GM19395 (cell line): ENCODE results near the gene CRYBG1.

ENCODE experiments used
- ATAC-seq: cut with Tn5 transposase; IDR thresholded peaks from one replicate; pipeline ENCODE4 v1.9.1; 2021; ENCODE audit warnings: mild to moderate bottlenecking, moderate library complexity; ENCODE audit not compliant: unreplicated experiment

CRYBG1 gene, protein sequence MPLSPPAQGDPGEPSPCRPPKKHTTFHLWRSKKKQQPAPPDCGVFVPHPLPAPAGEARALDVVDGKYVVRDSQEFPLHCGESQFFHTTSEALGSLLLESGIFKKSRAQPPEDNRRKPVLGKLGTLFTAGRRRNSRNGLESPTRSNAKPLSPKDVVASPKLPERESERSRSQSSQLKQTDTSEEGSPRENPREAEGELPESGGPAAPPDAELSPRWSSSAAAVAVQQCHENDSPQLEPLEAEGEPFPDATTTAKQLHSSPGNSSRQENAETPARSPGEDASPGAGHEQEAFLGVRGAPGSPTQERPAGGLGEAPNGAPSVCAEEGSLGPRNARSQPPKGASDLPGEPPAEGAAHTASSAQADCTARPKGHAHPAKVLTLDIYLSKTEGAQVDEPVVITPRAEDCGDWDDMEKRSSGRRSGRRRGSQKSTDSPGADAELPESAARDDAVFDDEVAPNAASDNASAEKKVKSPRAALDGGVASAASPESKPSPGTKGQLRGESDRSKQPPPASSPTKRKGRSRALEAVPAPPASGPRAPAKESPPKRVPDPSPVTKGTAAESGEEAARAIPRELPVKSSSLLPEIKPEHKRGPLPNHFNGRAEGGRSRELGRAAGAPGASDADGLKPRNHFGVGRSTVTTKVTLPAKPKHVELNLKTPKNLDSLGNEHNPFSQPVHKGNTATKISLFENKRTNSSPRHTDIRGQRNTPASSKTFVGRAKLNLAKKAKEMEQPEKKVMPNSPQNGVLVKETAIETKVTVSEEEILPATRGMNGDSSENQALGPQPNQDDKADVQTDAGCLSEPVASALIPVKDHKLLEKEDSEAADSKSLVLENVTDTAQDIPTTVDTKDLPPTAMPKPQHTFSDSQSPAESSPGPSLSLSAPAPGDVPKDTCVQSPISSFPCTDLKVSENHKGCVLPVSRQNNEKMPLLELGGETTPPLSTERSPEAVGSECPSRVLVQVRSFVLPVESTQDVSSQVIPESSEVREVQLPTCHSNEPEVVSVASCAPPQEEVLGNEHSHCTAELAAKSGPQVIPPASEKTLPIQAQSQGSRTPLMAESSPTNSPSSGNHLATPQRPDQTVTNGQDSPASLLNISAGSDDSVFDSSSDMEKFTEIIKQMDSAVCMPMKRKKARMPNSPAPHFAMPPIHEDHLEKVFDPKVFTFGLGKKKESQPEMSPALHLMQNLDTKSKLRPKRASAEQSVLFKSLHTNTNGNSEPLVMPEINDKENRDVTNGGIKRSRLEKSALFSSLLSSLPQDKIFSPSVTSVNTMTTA (N-terminal part only)

DNA sequence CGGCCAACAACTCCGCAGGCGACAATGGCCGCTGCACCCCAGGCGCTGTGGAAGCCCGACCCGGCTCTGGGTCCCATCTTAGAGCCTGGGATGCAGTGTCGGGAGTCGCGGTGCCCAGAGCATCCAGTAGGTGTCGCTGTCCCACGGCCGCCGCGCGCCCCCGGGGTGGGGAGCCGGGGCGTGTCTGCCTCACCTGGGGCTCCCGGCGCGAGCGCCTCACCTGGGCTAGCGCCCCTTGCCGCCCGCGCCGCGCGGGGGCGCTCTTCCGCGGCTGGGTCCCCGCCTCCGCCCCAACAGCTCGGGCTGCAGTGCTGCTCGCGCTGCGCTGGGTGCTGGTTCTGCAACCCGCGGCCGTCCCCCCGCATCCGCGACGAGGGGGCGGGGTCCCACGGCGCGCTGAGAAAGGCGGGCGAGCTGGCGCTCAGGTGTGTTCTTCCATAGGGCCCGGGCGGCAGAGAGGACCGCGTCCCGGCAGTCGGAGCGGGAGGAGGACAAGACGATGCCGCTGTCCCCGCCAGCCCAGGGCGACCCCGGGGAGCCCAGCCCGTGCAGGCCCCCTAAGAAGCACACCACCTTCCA, at the start of gene CRYBG1:
CRYBG1 (plus strand) TSS at position 308 of the 579 bp plus-strand sequence; CDS start at position 500, 192 bp downstream.
- ATAC-seq = peak; percentile 84

DNA sequence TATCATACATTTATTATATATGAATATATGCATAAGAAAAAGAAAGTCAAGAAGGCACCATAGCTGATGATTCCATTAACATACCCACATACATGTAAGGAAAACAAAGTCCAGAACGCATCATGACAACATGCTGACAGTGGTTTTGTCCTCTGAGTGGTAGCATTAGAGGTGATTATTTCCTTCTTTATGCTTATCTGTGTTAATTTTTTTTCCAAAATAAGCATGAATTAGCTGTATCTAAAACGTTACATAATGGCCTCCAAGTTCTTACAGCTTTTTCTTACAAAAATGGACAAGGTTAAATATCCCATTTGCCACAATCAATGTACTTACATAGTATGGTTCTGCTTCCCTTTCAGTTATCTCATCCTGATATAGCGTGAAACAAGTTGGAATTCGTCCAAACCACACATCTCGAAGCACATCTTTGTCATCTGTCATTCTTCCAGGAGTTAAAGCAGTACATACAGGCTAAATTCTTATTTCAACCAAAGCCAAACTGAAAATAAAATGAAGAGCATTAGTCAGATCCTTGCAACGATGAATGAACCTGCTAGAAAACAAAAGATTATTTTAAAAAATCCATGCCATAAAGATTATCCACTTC, 44.6 kb upstream of the CRYBG1 start:
- no peak for ATAC-seq

- ATAC-seq = no peak
These were observed 44.1 kb upstream of the CRYBG1 start for GRCh38 chr6:106316375-106316766.

GRCh38 chr6:106318061-106318460, 42.5 kb upstream of the CRYBG1 start:
- no peak for ATAC-seq

GRCh38 chr6:106318851-106319250, 41.7 kb upstream of the CRYBG1 start:
- ATAC-seq = no peak

DNA sequence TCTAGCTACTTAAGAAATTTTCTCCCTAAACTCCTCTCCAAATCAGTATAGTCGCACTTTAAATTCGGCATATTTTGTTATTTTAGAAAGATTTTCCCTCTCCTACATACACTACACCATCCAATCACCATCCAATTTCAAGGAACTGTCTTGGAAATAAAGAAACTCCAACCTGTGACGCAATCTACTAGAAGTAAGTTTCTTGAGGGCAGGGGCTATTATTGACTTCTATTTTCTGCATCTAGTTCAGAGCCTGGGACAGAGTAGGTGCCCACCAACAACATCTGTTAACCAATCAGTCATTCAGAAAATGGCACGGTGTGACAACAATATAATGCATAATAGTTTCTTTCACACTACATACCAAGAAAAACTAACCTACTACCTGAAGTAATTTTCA, 38.6 kb upstream of the CRYBG1 start:
- ATAC-seq = no peak

DNA sequence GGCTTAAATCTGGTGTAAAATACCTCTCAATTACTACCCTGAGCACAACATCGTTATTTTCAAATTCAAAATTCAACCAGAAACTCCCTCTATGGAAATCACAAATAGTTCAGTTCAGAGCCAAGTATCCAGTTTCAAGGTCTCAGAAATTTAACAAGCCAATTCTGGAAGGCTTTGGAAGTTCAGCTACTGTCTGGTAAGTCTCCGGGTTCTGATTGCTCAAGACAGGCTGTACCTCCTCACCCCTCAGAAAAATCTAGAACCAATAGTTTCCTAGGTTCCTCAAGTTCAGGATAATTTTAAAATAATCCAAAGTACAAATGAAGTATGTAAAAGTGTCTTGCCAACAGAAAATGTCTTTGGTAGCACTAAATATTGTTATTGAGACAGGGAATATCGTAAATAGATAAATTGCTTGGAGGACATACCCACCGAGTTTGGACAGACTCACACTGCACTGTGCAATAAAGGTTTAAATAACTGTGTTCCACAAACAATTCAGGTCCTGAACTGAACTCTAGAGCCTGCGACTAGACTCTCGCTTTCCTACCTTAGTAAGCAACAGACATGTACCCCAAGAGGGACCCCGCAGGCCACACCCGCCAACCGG, 35.7 kb upstream of the CRYBG1 start:
- no peak for ATAC-seq

DNA sequence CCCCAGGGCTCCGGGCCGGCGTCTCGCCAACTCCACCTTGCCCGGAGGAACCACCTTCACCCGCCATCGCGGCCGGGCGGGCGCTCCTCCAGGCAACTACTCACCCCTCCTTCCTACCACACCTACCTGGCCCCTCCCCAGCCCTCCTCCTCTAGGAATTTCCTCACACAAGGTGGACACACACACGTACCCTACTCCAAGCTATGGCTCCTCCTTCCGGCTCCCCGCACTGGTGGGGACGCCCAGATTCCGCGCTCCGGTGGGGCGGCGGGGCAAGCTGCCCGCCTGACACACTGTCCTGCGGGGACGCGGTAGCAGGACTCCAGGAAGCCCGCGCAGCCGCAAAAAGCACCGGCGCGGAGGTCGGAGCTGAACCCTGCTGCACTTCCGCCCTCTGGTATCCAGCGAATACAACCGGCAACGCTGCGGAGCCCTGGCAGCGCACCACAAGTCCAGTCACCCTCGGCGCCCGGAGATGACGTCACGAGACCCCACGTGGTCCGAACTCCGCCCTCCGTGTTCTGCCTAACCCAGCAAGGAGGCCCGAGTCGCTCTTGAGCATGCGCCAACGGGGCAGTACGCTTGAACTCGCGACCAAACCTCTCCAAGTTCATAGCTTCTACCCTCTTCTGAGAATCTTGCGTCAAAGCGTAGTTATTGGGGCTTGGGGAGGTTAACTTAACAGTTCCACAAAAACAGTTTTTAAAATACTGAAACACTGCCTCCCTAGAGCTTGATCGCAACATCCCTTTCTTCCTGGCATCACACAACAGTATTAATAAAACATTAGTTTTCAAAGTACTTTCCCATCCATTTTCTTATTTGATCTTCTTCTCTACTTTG, 35.0 kb upstream of the CRYBG1 start, which contains the start of gene ATG5:
ATG5 (minus strand) TSS at position 425 of the 843 bp plus-strand sequence. CDS start 9,552 bp downstream, outside the sequence.
- ATAC-seq = peak; percentile 96

DNA sequence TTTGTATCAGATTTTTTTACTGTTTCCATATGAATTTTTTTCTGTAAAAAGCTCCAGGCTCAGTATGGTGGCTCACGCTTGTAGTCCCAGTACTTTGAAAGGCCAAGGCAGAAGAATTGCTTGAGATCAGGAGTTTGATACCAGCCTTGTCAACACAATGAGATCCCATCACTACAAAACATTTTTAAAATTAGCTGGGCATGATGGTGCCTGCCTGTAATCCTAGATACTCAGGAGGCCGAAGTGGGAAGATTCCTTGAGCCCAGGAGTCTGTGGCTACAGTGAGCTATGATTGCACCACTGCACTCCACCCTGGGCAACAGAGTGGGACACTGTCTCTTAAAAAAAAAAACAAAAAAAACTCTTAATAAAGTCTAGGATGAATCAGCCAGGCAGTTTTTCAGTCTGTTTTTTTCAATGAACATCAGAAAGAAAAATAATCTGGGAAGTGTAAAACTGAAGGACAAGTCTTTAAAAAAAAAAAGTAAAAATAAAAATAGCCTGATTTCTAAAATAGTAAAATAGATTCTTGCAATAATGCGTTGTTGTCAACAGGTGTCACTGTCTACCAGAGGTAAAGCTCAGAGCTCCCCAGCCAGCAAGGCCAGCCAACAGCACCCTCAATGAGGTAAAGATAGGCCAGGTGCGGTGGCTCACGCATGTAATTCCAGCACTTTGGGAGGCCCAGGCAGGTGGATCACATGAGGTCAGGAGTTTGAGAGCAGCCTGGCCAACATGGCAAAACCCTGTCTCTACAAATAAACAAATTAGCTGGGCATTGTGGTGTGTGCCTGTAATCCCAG, 25.7 kb upstream of the CRYBG1 start:
- ATAC-seq = peak; percentile 61

DNA sequence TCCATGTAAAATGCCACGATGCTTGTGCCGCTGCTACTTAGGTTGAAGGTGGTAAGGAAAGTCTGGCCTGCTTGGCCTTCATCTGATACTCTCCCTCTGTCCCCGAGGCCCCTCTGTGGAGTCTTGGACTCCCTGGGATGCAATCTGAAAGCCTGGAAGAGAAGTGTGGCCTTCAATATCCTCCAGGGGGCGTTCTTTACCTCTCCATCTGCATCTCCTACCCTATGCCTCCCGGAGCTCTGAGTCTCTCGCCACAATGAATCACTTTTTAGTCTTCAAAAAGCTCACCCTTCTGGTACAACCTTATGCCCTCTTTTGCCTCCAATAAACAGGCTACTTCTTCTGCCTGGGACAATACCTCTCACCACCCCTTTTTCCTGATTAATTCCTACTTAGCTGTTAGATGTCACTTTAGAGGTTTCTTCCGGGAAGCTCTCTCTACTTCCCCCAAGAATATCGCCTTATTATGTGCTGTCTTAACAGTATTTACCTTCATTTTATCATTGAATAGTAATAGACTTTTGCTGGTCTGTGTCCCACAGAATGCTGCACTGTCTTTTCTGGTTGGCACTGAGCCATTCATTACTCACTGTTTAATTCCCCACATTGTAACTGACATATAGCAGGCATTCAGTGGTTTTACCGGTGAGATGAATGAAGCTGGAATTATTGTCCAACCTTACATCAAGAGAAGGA, 21.0 kb upstream of the CRYBG1 start:
- ATAC-seq = no peak

DNA sequence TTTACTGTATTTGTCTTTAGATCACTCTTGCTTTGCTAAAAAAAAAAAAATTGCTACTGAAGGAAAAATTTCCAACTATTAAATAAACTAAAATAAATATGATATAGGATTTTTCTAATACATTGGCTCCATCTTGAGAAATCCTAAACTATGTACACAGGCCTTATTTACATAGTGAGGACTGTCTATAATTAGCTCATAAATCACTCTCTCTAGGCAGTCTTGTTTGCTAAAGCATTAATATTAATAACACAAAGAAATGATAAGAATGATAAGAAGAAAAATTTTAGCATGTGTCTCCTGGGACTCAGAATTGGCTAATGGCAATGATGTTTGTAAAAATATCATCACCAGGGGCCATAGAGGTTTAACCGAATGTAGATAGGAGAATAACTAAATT, 13.3 kb upstream of the CRYBG1 start:
- ATAC-seq = no peak

DNA sequence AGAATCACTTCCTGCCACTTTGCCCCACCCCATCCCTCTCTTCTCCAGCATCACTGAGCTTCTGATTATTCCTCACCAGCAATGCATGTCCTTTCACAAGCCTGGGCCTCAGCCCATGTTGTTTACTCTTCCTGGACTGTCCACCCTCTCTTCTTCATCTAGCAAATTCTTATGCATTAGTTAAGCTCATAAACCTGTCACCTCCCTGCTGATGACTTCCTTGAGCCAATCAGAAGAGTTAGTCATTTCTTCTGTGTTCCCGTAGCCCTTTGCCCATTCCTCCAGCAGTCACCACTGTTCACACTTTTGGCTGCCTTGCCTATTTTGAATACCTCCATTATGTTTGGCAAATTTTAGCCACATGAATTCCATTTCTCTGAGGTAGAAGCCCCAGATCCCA, 4.1 kb upstream of the CRYBG1 start:
- no peak for ATAC-seq

DNA sequence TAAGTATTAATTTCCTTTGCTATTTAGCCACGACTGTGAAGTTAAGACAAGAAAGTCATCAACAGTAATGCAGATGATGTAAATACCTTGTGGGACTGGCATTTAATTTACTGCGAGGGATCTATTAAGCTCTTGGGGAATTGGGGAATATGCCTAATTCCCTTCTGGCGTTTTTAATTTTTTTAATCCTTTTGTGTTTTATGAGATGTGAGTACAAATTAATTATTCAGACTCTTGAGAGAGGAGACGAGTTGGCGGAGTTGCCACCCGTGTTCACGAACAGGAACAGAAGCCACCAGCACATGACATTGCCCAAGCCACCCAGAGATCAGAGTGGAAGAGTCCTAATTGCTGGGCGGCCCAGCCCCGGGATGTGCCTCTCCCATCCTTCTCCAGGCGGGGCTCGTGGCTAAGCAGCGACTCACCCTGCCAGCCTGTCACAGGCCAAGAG, 533 bp upstream of the CRYBG1 start:
- no peak for ATAC-seq

DNA sequence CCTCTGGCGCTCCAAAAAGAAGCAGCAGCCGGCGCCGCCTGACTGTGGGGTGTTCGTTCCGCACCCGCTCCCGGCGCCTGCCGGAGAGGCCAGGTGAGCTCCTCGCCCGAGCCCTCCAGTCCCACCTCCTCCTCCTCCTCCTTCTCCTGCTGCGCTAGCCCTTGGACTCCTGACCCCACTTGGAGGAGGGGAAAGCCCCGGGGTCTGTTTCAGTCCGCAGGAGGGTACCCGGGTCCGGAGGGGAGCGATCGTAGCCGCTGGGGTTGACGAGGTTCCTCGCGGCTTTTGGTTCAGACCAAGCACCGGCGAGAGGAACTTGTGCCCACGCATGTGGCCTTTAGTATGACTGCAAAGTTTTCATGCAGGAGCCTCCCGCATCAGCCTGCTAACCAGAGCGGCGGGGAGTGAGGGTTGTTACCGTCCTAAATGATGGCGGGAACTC, 493 bp downstream of the CRYBG1 start:
- peak; percentile 27 for ATAC-seq

GRCh38 chr6:106363401-106364138, 3.1 kb downstream of the CRYBG1 start:
- no peak for ATAC-seq

- ATAC-seq = no peak
These were observed 9.2 kb downstream of the CRYBG1 start for GRCh38 chr6:106369739-106370138.

GRCh38 chr6:106370639-106371038, 10.1 kb downstream of the CRYBG1 start:
- ATAC-seq = no peak
